Measurements from ENCODE around the gene AOC2. TPM values are rescaled to one million over a fixed set of nuclear protein-coding genes. Genes with fewer than 3 reads are reported as not detected.
A peak's percentile ranks its signal among the peaks of the same experiment; 100 is the strongest.

Gene AOC2
- total and polyA plus RNA-seq, 2 of the 13 experiments (the other 11 are each of a cell fraction or from before 2014, with no cell fraction given), result 1.2 to 3.3 TPM

DNA sequence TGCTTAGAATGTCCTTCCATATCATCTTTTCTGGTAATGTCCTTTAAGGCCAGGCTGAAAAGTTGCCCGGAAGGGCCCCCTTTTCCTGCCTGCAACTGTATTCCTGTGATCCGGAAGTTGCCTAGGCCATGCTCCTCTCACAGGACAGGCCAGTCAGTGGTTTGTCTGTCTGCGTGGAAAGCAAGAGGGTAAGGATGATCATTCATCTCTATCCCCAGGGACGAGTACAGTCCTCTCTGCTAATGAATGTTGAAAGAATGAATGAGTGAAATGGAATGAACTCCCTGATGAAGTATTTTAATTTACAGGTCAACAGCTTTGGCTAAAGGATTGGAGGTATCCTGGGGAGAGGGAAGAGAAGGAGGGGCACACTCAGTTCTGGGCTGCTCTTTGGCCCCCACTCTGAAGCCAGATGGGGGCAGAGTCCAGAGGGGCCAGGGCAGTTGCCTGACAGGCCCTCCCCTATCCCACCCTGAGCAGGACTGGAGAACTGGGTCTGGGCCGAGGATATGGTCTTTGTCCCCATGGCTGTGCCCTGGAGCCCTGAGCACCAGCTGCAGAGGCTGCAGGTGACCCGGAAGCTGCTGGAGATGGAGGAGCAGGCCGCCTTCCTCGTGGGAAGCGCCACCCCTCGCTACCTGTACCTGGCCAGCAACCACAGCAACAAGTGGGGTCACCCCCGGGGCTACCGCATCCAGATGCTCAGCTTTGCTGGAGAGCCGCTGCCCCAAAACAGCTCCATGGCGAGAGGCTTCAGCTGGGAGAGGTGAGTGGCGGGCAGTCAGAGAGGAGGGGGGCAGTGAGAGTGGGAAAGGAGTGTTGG, 9.8 kb downstream of the AOC2 start (continued):
- TF ChIP-seq SRF (IDR thresholded peaks at IDR 0.05; ENCODE audit: low read depth, low read length), result 0 out of 2 replicates have a peak, but pooled peaks have one; percentile 5
- no peak for TF ChIP-seq MXD3 (CRISPR knock-in tag; IDR thresholded peaks at IDR 0.05)
- no peak for TF ChIP-seq STAT5B (CRISPR knock-in tag; IDR thresholded peaks at IDR 0.05)
- no peak for TF ChIP-seq ZNF281 (CRISPR knock-in tag; IDR thresholded peaks at IDR 0.05; ENCODE audit: borderline replicate concordance)
- TF ChIP-seq, protein P1, sequence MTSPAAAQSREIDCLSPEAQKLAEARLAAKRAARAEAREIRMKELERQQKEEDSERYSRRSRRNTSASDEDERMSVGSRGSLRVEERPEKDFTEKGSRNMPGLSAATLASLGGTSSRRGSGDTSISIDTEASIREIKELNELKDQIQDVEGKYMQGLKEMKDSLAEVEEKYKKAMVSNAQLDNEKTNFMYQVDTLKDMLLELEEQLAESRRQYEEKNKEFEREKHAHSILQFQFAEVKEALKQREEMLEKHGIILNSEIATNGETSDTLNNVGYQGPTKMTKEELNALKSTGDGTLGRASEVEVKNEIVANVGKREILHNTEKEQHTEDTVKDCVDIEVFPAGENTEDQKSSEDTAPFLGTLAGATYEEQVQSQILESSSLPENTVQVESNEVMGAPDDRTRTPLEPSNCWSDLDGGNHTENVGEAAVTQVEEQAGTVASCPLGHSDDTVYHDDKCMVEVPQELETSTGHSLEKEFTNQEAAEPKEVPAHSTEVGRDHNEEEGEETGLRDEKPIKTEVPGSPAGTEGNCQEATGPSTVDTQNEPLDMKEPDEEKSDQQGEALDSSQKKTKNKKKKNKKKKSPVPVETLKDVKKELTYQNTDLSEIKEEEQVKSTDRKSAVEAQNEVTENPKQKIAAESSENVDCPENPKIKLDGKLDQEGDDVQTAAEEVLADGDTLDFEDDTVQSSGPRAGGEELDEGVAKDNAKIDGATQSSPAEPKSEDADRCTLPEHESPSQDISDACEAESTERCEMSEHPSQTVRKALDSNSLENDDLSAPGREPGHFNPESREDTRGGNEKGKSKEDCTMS (CRISPR knock-in tag; conservative IDR thresholded peaks at IDR 0.05), result no peak
- TF ChIP-seq ZIK1 (CRISPR knock-in tag; IDR thresholded peaks at IDR 0.05; ENCODE audit: borderline replicate concordance, low read depth), result no peak
- TF ChIP-seq, protein P2, sequence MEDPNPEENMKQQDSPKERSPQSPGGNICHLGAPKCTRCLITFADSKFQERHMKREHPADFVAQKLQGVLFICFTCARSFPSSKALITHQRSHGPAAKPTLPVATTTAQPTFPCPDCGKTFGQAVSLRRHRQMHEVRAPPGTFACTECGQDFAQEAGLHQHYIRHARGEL (CRISPR knock-in tag; IDR thresholded peaks at IDR 0.05), result no peak
- peak; percentile 88 for TF ChIP-seq TFAP4 (IDR thresholded peaks at IDR 0.05; ENCODE audit: borderline replicate concordance, low read depth)
- no peak for TF ChIP-seq FOSL2 (CRISPR knock-in tag; IDR thresholded peaks at IDR 0.05)
- TF ChIP-seq, protein P3, sequence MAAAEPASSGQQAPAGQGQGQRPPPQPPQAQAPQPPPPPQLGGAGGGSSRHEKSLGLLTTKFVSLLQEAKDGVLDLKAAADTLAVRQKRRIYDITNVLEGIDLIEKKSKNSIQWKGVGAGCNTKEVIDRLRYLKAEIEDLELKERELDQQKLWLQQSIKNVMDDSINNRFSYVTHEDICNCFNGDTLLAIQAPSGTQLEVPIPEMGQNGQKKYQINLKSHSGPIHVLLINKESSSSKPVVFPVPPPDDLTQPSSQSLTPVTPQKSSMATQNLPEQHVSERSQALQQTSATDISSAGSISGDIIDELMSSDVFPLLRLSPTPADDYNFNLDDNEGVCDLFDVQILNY (CRISPR knock-in tag; conservative IDR thresholded peaks at IDR 0.05), result no peak
- peak; percentile 60; the same call in 1 of the 2 replicates for TF ChIP-seq ZNF276 (CRISPR knock-in tag; IDR thresholded peaks at IDR 0.05; ENCODE audit: low read depth)
- peak; percentile 70; the same call in 1 of the 2 replicates for TF ChIP-seq NR2F6 (IDR thresholded peaks at IDR 0.05)
- TF ChIP-seq NR2F6 (CRISPR knock-in tag; IDR thresholded peaks at IDR 0.05), result peak; percentile 75
- no peak for TF ChIP-seq NFIC (IDR thresholded peaks at IDR 0.05; ENCODE audit: low read length)
- TF ChIP-seq ZNF34 (CRISPR knock-in tag; IDR thresholded peaks at IDR 0.05; ENCODE audit: borderline replicate concordance), result 0 out of 2 replicates have a peak, but pooled peaks have one; percentile 82
- TF ChIP-seq ARHGAP35 (CRISPR knock-in tag; IDR thresholded peaks at IDR 0.05; ENCODE audit: borderline replicate concordance), result no peak; the same call in 1 of the 2 replicates
- peak; percentile 69; the same call in 1 of the 2 replicates for TF ChIP-seq ZNF563 (CRISPR knock-in tag; IDR thresholded peaks at IDR 0.05)
- TF ChIP-seq AKAP8 (CRISPR knock-in tag; IDR thresholded peaks at IDR 0.05), result no peak
- TF ChIP-seq ZSCAN31 (CRISPR knock-in tag; IDR thresholded peaks at IDR 0.05; ENCODE audit: low read depth), result 0 out of 2 replicates have a peak, but pooled peaks have one; percentile 7

Measured in HepG2 (cell line).